ENCODE results near the gene ASPDH.

Gene ASPDH

DNA sequence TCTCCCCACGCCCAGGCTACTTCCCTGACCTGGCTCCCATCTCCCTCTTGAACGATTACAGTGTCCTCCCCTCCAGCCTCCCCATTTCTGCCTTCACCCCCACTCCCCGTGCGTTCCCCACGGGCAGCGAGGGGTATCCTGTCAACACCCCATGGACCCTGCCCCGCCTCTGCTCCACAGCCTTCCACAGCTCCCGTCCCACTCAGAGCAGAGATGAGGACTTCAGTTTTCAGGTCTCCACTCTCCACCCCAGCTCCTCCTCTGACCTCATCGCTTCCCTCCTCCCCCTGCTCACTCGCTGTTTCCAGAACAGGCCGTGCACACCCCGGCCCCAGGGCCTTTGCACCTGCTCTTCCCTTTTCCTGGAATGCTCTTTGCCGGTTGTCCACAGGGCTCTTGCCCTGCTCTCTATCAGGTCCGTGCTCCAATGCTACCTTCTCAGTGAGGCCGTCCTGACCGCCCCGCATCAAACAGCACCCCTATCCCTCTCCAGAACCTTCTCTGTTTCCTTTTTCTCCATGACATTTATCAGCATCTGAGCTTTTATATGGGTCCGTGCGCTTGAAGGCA, 39.5 kb upstream of the ASPDH start:
- Histone ChIP-seq H3K9me3 (ENCODE audit: low read length) (no peaks in the 10 kb centered on the region), H3K27ac (ENCODE audit: low read depth, low read length) (no peak overlapping the region), H3K4me1 (ENCODE audit: insufficient read depth, low read length) (peaks cover 5% of the 10 kb centered on the region)

DNA sequence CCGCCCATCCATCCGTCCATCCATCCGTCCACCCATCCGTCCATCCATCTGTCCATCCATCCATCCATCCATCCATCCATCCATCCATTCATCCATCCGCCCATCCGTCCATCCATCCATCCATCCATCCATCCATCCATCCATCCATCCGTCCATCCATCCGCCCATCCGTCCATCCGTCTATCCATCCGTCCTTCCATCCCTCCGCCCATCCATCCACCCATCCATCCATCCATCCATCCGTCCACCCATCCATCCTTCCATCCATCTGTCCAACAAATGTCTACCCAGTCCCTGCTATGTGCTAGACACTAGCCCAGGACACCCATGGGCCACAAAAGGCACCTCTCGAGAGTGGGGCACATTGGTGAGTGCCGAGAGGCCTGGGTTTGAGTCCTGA, 38.8 kb upstream of the ASPDH start:
- Histone ChIP-seq H3K27ac (ENCODE audit: low read depth, low read length) (no peak overlapping the region), H3K4me1 (ENCODE audit: insufficient read depth, low read length) (peaks cover 5% of the 10 kb centered on the region), H3K9ac (ENCODE audit: low read length) (no peak overlapping the region), H3K4me3 (ENCODE audit: low read depth in 1 of 2, low read length in 2 of 2) (no peak overlapping the region), H3K9me3 (ENCODE audit: low read length) (no peaks in the 10 kb centered on the region), H3K27me3 (ENCODE audit: control insufficient read depth in 1 of 2, insufficient read depth in 2 of 2, low read length in 2 of 2) (peaks cover 0 to 63% of the 10 kb centered on the region in 2 donors), H3K36me3 (ENCODE audit: insufficient read depth, low read length) (no peaks in the 10 kb centered on the region)

More for the DNA sequence above, 39.5 kb upstream of the ASPDH start:
- Histone ChIP-seq H3K4me3 (ENCODE audit: low read depth in 1 of 2, low read length in 2 of 2) (no peak overlapping the region), H3K27me3 (ENCODE audit: control insufficient read depth in 1 of 2, insufficient read depth in 2 of 2, low read length in 2 of 2) (peaks cover 0 to 63% of the 10 kb centered on the region in 2 donors), H3K36me3 (ENCODE audit: insufficient read depth, low read length) (no peaks in the 10 kb centered on the region), H3K9ac (ENCODE audit: low read length) (no peak overlapping the region)

GRCh38 chr19:50551715-50552187, 38.0 kb upstream of the ASPDH start:
- no peak overlapping the region for H3K4me3 ChIP-seq (ENCODE audit: low read depth in 1 of 2, low read length in 2 of 2)
- H3K9me3 ChIP-seq (ENCODE audit: low read length): no peaks in the 10 kb centered on the region
- H3K9ac ChIP-seq (ENCODE audit: low read length): no peak overlapping the region
- H3K4me1 ChIP-seq (ENCODE audit: insufficient read depth, low read length): peaks cover 5% of the 10 kb centered on the region
- no peak overlapping the region for H3K27ac ChIP-seq (ENCODE audit: low read depth, low read length)
- H3K36me3 ChIP-seq (ENCODE audit: insufficient read depth, low read length): no peaks in the 10 kb centered on the region
- H3K27me3 ChIP-seq (ENCODE audit: control insufficient read depth in 1 of 2, insufficient read depth in 2 of 2, low read length in 2 of 2): peaks cover 0 to 56% of the 10 kb centered on the region in 2 donors

DNA sequence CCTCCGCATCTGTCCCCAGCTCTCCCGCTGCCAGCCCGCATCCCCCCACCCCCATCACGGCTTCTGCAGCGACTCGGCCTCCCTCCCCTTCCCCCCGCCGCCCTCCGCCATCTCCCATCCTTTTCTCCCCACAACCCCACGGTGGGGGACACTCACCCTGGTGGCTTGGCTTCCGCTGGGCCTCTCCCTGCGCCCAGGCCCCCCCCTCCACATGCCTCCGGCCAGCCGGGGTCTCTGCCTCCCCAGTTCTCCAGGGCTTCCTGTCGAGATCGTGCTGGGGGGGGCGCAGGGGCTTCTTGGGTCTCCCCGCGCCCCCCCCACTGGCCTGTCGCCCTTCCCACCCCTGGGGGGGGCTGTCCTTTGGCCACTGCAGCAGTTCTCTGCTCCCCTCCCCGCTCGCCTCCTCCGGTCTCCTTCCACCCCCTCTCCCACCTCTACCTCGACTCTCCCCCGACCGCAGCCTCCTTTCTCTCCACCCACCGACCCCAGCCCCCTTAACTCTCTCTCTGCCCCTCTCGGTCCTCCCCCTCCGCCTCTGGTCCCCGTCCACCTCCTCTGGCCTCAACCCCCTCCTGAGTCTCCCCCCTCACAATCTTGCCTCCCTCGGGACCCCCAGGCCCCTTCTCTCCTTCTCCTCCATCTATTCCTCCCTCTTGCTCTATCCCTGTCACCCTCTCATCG, 37.5 kb upstream of the ASPDH start:
- H3K27ac ChIP-seq (ENCODE audit: low read depth, low read length): no peak overlapping the region
- H3K36me3 ChIP-seq (ENCODE audit: insufficient read depth, low read length): no peaks in the 10 kb centered on the region
- H3K9me3 ChIP-seq (ENCODE audit: low read length): no peaks in the 10 kb centered on the region
- no peak overlapping the region for H3K9ac ChIP-seq (ENCODE audit: low read length)
- peaks cover 0 to 50% of the 10 kb centered on the region in 2 donors for H3K27me3 ChIP-seq (ENCODE audit: control insufficient read depth in 1 of 2, insufficient read depth in 2 of 2, low read length in 2 of 2)
- H3K4me3 ChIP-seq (ENCODE audit: low read depth in 1 of 2, low read length in 2 of 2): no peak overlapping the region
- peaks cover under 1% of the 10 kb centered on the region for H3K4me1 ChIP-seq (ENCODE audit: insufficient read depth, low read length)

DNA sequence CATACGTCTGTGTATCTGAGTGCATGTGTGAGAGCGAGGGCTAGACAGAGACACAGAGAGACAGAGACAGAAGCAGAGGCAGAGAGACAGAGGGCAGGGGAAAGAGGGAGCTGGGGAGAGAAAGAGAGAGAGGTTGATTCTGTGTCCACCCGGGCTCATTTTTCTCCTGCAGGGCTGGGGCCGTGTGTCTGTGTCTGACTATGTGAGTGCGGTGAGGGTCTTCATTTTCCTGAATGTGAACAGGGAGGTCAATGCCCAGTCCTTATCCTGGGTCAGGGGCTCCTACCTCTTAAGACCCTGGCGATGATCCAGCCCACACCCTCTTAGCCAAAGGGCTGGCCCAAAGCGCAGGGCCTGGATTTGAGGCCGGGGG, 36.9 kb upstream of the ASPDH start:
- H3K27me3 ChIP-seq (ENCODE audit: control insufficient read depth in 1 of 2, insufficient read depth in 2 of 2, low read length in 2 of 2): peaks cover 0 to 44% of the 10 kb centered on the region in 2 donors

GRCh38 chr19:50549927-50550593, 36.3 kb upstream of the ASPDH start:
- Histone ChIP-seq H3K4me3 (ENCODE audit: low read depth in 1 of 2, low read length in 2 of 2) (no peak overlapping the region), H3K9me3 (ENCODE audit: low read length) (no peaks in the 10 kb centered on the region), H3K4me1 (ENCODE audit: insufficient read depth, low read length) (no peaks in the 10 kb centered on the region), H3K36me3 (ENCODE audit: insufficient read depth, low read length) (no peaks in the 10 kb centered on the region), H3K27ac (ENCODE audit: low read depth, low read length) (no peak overlapping the region), H3K27me3 (ENCODE audit: control insufficient read depth in 1 of 2, insufficient read depth in 2 of 2, low read length in 2 of 2) (peaks cover 0 to 42% of the 10 kb centered on the region in 2 donors), H3K9ac (ENCODE audit: low read length) (no peak overlapping the region)

More for the DNA sequence above, 36.9 kb upstream of the ASPDH start:
- Histone ChIP-seq H3K27ac (ENCODE audit: low read depth, low read length) (no peak overlapping the region), H3K4me1 (ENCODE audit: insufficient read depth, low read length) (no peaks in the 10 kb centered on the region), H3K36me3 (ENCODE audit: insufficient read depth, low read length) (no peaks in the 10 kb centered on the region), H3K9ac (ENCODE audit: low read length) (no peak overlapping the region), H3K4me3 (ENCODE audit: low read depth in 1 of 2, low read length in 2 of 2) (no peak overlapping the region), H3K9me3 (ENCODE audit: low read length) (no peaks in the 10 kb centered on the region)

- no peak overlapping the region for H3K4me3 ChIP-seq (ENCODE audit: low read depth in 1 of 2, low read length in 2 of 2)
Observed at GRCh38 chr19:50549059-50549926, 35.6 kb upstream of the ASPDH start.

DNA sequence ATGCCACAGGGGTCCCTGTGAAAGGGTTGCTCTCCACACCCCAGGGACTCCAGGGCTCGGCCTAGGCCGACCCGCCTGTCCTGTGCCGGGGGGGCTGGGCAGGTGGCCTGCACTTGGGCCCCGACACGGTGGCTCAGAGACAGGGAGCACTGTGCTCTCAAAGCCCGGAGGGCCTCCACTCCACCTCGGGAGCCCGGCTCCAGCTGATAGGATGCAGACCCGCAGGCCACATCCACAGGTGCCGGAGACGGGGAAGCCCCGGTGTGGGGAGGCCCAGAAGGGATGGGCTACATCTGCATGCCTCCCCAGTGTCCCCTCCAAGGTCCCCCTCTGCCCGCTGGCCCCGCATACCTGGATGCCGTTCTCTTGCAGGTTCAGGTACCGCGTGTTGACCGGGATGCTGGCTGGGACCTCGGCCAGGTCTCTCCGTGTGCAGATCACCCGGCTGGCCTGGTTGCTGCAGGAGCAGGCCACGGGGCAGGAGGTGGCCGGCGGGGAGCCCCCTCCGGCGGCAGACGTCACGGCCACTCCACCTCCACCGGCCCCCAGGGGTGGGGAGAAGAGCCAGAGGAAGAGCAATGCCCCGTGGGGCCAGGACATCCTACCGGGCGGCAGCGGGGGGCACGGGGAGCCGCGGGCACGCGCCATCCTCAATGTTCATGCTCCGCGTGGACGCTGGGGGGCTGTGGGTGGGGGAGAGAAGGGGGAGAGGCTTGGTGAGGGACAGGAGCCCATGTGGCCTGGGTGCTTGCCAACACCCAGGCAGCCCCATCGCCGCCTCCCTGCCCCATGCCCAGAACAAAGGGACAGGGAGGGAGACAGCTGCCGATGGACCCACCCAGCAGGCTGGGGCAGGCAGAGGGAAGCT, 34.7 kb upstream of the ASPDH start:
- H3K36me3 ChIP-seq (ENCODE audit: insufficient read depth, low read length): no peaks in the 10 kb centered on the region
- H3K4me1 ChIP-seq (ENCODE audit: insufficient read depth, low read length): no peaks in the 10 kb centered on the region
- H3K27ac ChIP-seq (ENCODE audit: low read depth, low read length): no peak overlapping the region
- no peak overlapping the region for H3K4me3 ChIP-seq (ENCODE audit: low read depth in 1 of 2, low read length in 2 of 2)
- H3K9me3 ChIP-seq (ENCODE audit: low read length): no peaks in the 10 kb centered on the region
- H3K9ac ChIP-seq (ENCODE audit: low read length): no peak overlapping the region
- H3K27me3 ChIP-seq (ENCODE audit: control insufficient read depth in 1 of 2, insufficient read depth in 2 of 2, low read length in 2 of 2): peaks cover 0 to 38% of the 10 kb centered on the region in 2 donors

More at GRCh38 chr19:50549059-50549926, 35.6 kb upstream of the ASPDH start:
- peaks cover 0 to 42% of the 10 kb centered on the region in 2 donors for H3K27me3 ChIP-seq (ENCODE audit: control insufficient read depth in 1 of 2, insufficient read depth in 2 of 2, low read length in 2 of 2)
- H3K9me3 ChIP-seq (ENCODE audit: low read length): no peaks in the 10 kb centered on the region
- no peak overlapping the region for H3K27ac ChIP-seq (ENCODE audit: low read depth, low read length)
- no peak overlapping the region for H3K9ac ChIP-seq (ENCODE audit: low read length)
- no peaks in the 10 kb centered on the region for H3K36me3 ChIP-seq (ENCODE audit: insufficient read depth, low read length)
- H3K4me1 ChIP-seq (ENCODE audit: insufficient read depth, low read length): no peaks in the 10 kb centered on the region

- H3K9ac ChIP-seq (ENCODE audit: low read length): no peak overlapping the region
- H3K27ac ChIP-seq (ENCODE audit: low read depth, low read length): no peak overlapping the region
- H3K4me1 ChIP-seq (ENCODE audit: insufficient read depth, low read length): no peaks in the 10 kb centered on the region
- peaks cover 0 to 30% of the 10 kb centered on the region in 2 donors for H3K27me3 ChIP-seq (ENCODE audit: control insufficient read depth in 1 of 2, insufficient read depth in 2 of 2, low read length in 2 of 2)
- no peaks in the 10 kb centered on the region for H3K9me3 ChIP-seq (ENCODE audit: low read length)
- no peaks in the 10 kb centered on the region for H3K36me3 ChIP-seq (ENCODE audit: insufficient read depth, low read length)
- H3K4me3 ChIP-seq (ENCODE audit: low read depth in 1 of 2, low read length in 2 of 2): no peak overlapping the region
Observed at GRCh38 chr19:50547385-50548190, 33.9 kb upstream of the ASPDH start.

Data from muscle layer of colon (tissue), 2 donors.